ENCODE data around the gene SMPD2.

SMPD2 gene

DNA sequence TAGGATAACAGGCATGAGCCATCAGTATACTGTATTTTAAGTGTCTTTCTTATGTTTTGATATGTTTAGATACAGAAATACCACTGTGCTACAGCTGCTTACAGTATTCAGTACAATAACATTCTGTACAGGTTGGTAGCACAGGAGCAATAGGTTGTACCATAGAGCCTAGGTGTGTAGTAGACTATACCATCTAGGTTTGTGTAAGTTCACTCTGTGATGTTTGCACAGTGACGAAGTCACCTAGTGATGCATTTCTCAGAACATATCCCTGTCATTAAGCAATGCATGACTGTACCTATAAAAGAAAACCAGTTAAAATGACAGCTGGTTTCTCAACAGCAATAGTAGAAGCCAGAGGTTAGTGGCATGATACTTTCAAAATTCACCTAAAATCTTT is 45.5 kb downstream of the SMPD2 start:
- DNase-seq = no peak

DNA sequence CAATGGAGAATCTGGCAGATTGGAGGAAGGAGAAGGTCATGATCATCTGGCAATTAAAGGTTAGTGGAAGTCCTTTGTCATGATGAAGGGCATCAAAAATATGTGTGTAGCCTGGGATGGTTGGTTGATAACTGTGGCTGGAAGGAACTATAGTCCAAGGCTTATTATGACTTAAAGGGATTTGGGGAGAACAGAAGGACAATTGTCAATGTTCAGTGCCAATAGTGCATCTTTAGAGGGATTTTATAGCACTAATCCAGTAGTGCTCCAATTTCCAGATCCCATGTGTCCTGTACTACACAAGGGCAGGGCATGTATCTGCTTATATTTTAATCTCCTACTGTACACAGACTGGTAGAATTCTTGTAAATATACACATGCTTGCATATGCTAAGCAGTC is 47.5 kb downstream of the SMPD2 start:
- DNase-seq = no peak

DNA sequence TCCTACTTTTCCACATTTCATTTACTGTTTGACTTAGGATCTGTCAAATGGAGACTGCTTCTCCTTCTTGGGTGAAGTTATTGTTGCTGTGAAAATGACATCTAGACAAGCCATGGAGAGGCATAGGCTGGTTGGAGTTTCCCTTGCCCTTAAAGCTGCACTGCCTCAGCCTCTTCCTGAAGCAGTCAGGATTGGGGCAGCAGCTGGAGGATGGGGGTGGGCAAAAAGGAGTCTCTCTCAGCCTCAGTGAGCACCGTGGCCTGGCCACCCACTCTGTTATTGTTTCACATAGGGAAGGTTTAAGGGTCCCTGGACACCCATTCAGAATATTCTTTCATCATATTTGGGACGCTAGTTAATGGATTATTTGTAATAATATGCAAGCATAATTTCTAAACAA is 50.2 kb downstream of the SMPD2 start:
- no peak for DNase-seq

DNA sequence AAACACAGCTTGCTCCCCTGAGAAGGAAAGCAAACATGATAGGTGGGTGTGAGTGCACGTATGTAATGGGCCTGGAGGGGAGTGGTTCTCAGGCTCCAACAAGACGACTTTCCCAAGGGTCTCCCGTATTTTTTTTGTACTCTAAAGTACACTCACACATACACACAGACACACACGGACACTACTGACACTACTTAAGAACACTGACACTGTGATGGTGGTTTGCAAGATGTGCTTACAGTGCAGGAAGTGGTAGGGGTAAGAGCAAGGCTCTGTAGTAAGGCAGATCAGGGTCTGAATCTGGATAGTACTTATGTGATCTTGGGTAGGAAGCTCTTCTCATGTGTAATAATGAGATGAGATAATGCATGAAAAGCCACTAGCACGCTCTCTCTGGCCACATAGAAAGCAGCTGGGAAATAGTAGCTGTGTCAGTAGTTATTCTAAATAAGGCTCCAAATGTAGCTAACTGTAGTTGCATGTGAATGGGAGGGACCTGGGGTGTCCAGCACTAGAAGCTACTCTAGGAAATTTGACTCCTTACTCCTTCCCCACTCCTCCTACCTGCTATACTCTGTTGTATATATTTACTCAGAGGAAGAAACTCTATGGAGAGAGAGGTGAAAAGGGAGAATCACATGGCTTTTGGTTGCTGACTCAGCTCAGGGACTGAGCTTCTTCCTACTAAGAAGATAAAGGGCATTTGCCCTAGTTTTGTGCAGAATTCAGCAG is 50.8 kb downstream of the SMPD2 start:
- DNase-seq = no peak
